Measurements from ENCODE around the gene PROP1.

- TF ChIP-seq POLR2A (IDR thresholded peaks at IDR 0.05; ENCODE audit: low read length) (no peak), GATA1 (IDR thresholded peaks at IDR 0.05; ENCODE audit: low read depth, low read length) (no peak)
These were observed 27.3 kb downstream of the PROP1 start for GRCh38 chr5:177968661-177969211.

Measured in erythroblast (primary cell).